Lung (tissue), 12 donors: ENCODE results near the gene DRC3. TPM values are rescaled to one million over a fixed set of nuclear protein-coding genes. Genes with fewer than 3 reads are reported as not detected.
A peak's percentile ranks its signal among the peaks of the same experiment; 100 is the strongest.

Experiments used
- ATAC-seq: fragments of 200-7000 bp; cut with Tn5 transposase; one replicate; pipeline ENCODE4 v1.9.1; 2020; ENCODE audit warnings: moderate number of reproducible peaks; ENCODE audit not compliant: insufficient read depth, low FRiP score
- DNase-seq, 3 donors: peaks; one replicate each; pipeline ENCODE4 v3.0.0-alpha.2; 2013 to 2017
- H3K27ac ChIP-seq, 2 donors: one replicate each; pipeline ENCODE4 v1.5.1; 2013; ENCODE audit warnings: mild to moderate bottlenecking in 2 of 2, moderate library complexity in 2 of 2, control low read depth in 1 of 2, inconsistent platforms in 1 of 2, low read depth in 1 of 2, low read length in 1 of 2
- H3K27me3 ChIP-seq, 3 donors: one replicate each; pipeline ENCODE4 v1.5.1; 2013; ENCODE audit warnings: low read length in 2 of 3; ENCODE audit not compliant: control insufficient read depth in 3 of 3, insufficient read depth in 3 of 3
- H3K36me3 ChIP-seq, 4 donors: one replicate each; pipeline ENCODE4 v1.5.1; 2013; ENCODE audit warnings: low read length in 4 of 4, mild to moderate bottlenecking in 1 of 4, moderate library complexity in 1 of 4; ENCODE audit not compliant: control insufficient read depth in 4 of 4, insufficient read depth in 4 of 4
- H3K4me1 ChIP-seq, 5 donors: one replicate each; pipeline ENCODE4 v1.5.1; 2013; ENCODE audit warnings: low read length in 5 of 5, mild to moderate bottlenecking in 2 of 5, moderate library complexity in 1 of 5; ENCODE audit not compliant: control insufficient read depth in 5 of 5, insufficient read depth in 5 of 5
- H3K4me3 ChIP-seq: one replicate; pipeline ENCODE4 v1.5.1; 2013; ENCODE audit warnings: mild to moderate bottlenecking, control low read depth, moderate library complexity
- H3K9ac ChIP-seq, 2 donors: one replicate each; pipeline ENCODE4 v1.5.1; 2013; ENCODE audit warnings: low read length in 2 of 2, control low read depth in 1 of 2; ENCODE audit not compliant: insufficient read depth in 1 of 2
- H3K9me3 ChIP-seq, 4 donors: one replicate each; pipeline ENCODE4 v1.5.1; 2013; ENCODE audit warnings: low read length in 3 of 4, mild to moderate bottlenecking in 1 of 4, moderate library complexity in 1 of 4; ENCODE audit not compliant: control insufficient read depth in 4 of 4, insufficient read depth in 3 of 4
- CTCF ChIP-seq: IDR thresholded peaks from 2 replicates; pipeline ENCODE4 v1.5.1; 2012; ENCODE audit warnings: mild to moderate bottlenecking; ENCODE audit errors: control extremely low read depth, extremely low read depth
- WGBS, 2 donors: extraction: QIAGEN DNeasy Blood & Tissue Kit; methylation state at CpG; one replicate each; pipeline ENCODE4 v1.1.7; 2013; 5-methylcytosine and 5-hydroxymethylcytosine counted together
- polyA plus RNA-seq, 2 donors: library from polyadenylated mRNA; stranded (reverse); fragments of 200-250 nt; gene quantifications; one replicate each; pipeline ENCODE4 v1.2.1, GENCODE V29; 2013
- total RNA-seq, 2 donors: library from RNA; depleted of rRNA in 1 of 2; stranded (reverse); fragments of >200 nt in 1 of 2; gene quantifications; one replicate each; pipeline ENCODE4 v1.2.1, GENCODE V29; 2014 to 2021
- donor health status: control.
- donor health status: control.
- donor health status: Bipolar disorder and iron deficiency.
- donor health status: healthy.
- donor health status: DM: yes; HTN: yes; CAD: no.

DRC3 gene
- total and polyA plus RNA-seq, 4 donors, result 6.6 to 29.5 (median 13.5) TPM

- Histone ChIP-seq H3K4me1 (peaks cover 0 to 7% (median 0%) of the 10 kb centered on the region in 5 donors), H3K27me3 (no peaks in the 10 kb centered on the region), H3K36me3 (peaks cover 0 to 3% (median 2%) of the 10 kb centered on the region in 4 donors), H3K9me3 (no peaks in the 10 kb centered on the region), H3K9ac (no peak overlapping the region), H3K27ac (no peak overlapping the region), H3K4me3 (no peak overlapping the region)
- DNase-seq, result no peak
- no peak for ATAC-seq
- TF ChIP-seq CTCF, result no peak
- 91 to 96% methylated on average over 9 of the region's 9 CpGs for WGBS, 2 donors
Measured at GRCh38 chr17:17981330-17981729, 8.7 kb downstream of the DRC3 start.

GRCh38 chr17:17982801-17983200 lies 10.1 kb downstream of the DRC3 start:
- 91 to 94% methylated on average over 9 of the region's 9 CpGs for WGBS, 2 donors
- peaks cover 0 to 7% (median 0%) of the 10 kb centered on the region in 5 donors for H3K4me1 ChIP-seq
- no peak overlapping the region for H3K27ac ChIP-seq
- peak overlapping the region in 1 of 2 donors; percentile 46 for H3K9ac ChIP-seq
- no peaks in the 10 kb centered on the region for H3K9me3 ChIP-seq
- TF ChIP-seq CTCF, result no peak
- peaks cover 0 to 3% (median 3%) of the 10 kb centered on the region in 4 donors for H3K36me3 ChIP-seq
- no peak overlapping the region for H3K4me3 ChIP-seq
- ATAC-seq (no peak), DNase-seq (peak in 2 of 3 donors; percentile 44 to 63)
- H3K27me3 ChIP-seq, result no peaks in the 10 kb centered on the region

- DNase-seq (no peak), ATAC-seq (no peak)
- 80 to 91% methylated on average over 6 of the region's 6 CpGs for WGBS, 2 donors
- H3K9me3 ChIP-seq, result no peaks in the 10 kb centered on the region
- peak overlapping the region in 1 of 2 donors; percentile 46 for H3K9ac ChIP-seq
- H3K4me3 ChIP-seq, result no peak overlapping the region
- no peak for TF ChIP-seq CTCF
- no peak overlapping the region for H3K27ac ChIP-seq
- H3K4me1 ChIP-seq, result peaks cover 0 to 7% (median 0%) of the 10 kb centered on the region in 5 donors
- no peaks in the 10 kb centered on the region for H3K27me3 ChIP-seq
- H3K36me3 ChIP-seq, result peaks cover 0 to 5% (median 3%) of the 10 kb centered on the region in 4 donors
Measured at GRCh38 chr17:17983376-17983775, 10.7 kb downstream of the DRC3 start.

- ATAC-seq, result no peak
- no peak for TF ChIP-seq CTCF
Measured at GRCh38 chr17:17983776-17984175, 11.1 kb downstream of the DRC3 start.

More at GRCh38 chr17:17983776-17984175, 11.1 kb downstream of the DRC3 start:
- peaks cover 0 to 5% (median 4%) of the 10 kb centered on the region in 4 donors for H3K36me3 ChIP-seq
- no peak for DNase-seq
- no peak overlapping the region for H3K27ac ChIP-seq
- no peak overlapping the region for H3K9ac ChIP-seq
- no peaks in the 10 kb centered on the region for H3K9me3 ChIP-seq
- peaks cover 0 to 7% (median 0%) of the 10 kb centered on the region in 5 donors for H3K4me1 ChIP-seq
- H3K27me3 ChIP-seq, result no peaks in the 10 kb centered on the region
- no peak overlapping the region for H3K4me3 ChIP-seq
- WGBS, 2 donors, result 94 to 96% methylated on average over 6 of the region's 6 CpGs
